HCT116 (cell line): ENCODE results near the gene RCC1. TPM values are rescaled to one million over a fixed set of nuclear protein-coding genes. Genes with fewer than 3 reads are reported as not detected.

Source experiments
- ATAC-seq: fragments of 200-7000 bp; cut with Tn5 transposase; 2 replicates; pipeline ENCODE4 v1.9.1; 2020; ENCODE audit warnings: mild to moderate bottlenecking, moderate library complexity
- BruUV-seq: library from RNA; stranded (reverse); fragments of 400-500 nt; replicated peaks from 2 replicates; lab custom pipeline; 2021; lab: Mats Ljungman, UMichigan
- CTCF ChIA-PET: fragments of 300-600 bp; sonication (Branson Sonifier 250); formaldehyde crosslinking; loops from one replicate; lab custom pipeline; 2021; ENCODE audit warnings: antibody characterized with exemption; lab: Charles Lee
- POLR2A ChIA-PET: fragments of 300-600, 350-600 bp; sonication (Branson Sonifier 250); formaldehyde crosslinking; loops from one replicate; lab custom pipeline; 2021; ENCODE audit warnings: antibody characterized with exemption; lab: Charles Lee
- RAD21 ChIA-PET, 2 experiments: fragments of 300-600 bp; sonication (Branson Sonifier 250); formaldehyde crosslinking; loops; one replicate each; lab custom pipeline; 2023; ENCODE audit warnings: low total read pairs in 2 of 2; ENCODE audit not compliant: uncharacterized antibody in 2 of 2, unreplicated experiment in 2 of 2, low non-redundant PET in 1 of 2; lab: Charles Lee
- DNase-seq: peaks from one replicate; pipeline ENCODE4 v3.0.0-alpha.2; 2010; ENCODE audit warnings: low read depth, low spot score
- H2AFZ ChIP-seq: fragments of 200-600 bp; shearing (Covaris generic), sonication (generic); 2 replicates; pipeline ENCODE4 v1.6.1; 2017; ENCODE audit warnings: low read depth, mixed run types, mixed read lengths, antibody characterized with exemption, low read length; ENCODE audit not compliant: poor library complexity, severe bottlenecking
- H3K27ac ChIP-seq: 2 replicates; pipeline ENCODE4 v1.5.1; 2012; ENCODE audit warnings: low read depth, low read length
- H3K27me3 ChIP-seq: fragments of 200-600 bp; sonication (generic); 2 replicates; pipeline ENCODE4 v1.6.1; 2016; ENCODE audit warnings: mixed run types, low read length, mixed read lengths; ENCODE audit not compliant: insufficient read depth
- H3K36me3 ChIP-seq, 2 experiments: fragments of 200-500 bp in 1 of 2; fragments of 200-600 bp in 1 of 2; sonication (Bioruptor generic) in 1 of 2; sonication (generic) in 1 of 2; 2 replicates each; pipeline versions ENCODE4 v1.5.1 to v1.6.1; 2014 to 2016; ENCODE audit warnings: low read length in 2 of 2, inconsistent platforms in 1 of 2, mixed read lengths in 1 of 2, mixed run types in 1 of 2; ENCODE audit not compliant: insufficient read depth in 2 of 2, control insufficient read depth in 1 of 2
- H3K4me1 ChIP-seq, 2 experiments: fragments of 200-600 bp in 1 of 2; sonication (generic) in 1 of 2; 2 replicates each; pipeline versions ENCODE4 v1.5.1 to v1.6.1; 2012 to 2017; ENCODE audit warnings: low read length in 2 of 2, inconsistent platforms in 1 of 2, mild to moderate bottlenecking in 1 of 2, mixed read lengths in 1 of 2, mixed run types in 1 of 2, moderate library complexity in 1 of 2; ENCODE audit not compliant: insufficient read depth in 2 of 2, control insufficient read depth in 1 of 2
- H3K4me2 ChIP-seq: fragments of 200-600 bp; sonication (generic); 2 replicates; pipeline ENCODE4 v1.6.1; 2017; ENCODE audit warnings: mixed run types, low read length, mixed read lengths
- H3K4me3 ChIP-seq, 2 experiments: fragments of 200-600 bp in 1 of 2; sonication (generic) in 1 of 2; replicated peaks in 1 of 2; 2 replicates each; pipeline ENCODE4 v1.5.1; 2011 to 2016; ENCODE audit warnings: low read length in 2 of 2, control low read depth in 1 of 2, low read depth in 1 of 2, mild to moderate bottlenecking in 1 of 2, mixed read lengths in 1 of 2, mixed run types in 1 of 2
- H3K79me2 ChIP-seq: fragments of 200-600 bp; sonication (generic); 2 replicates; pipeline ENCODE4 v1.6.1; 2017; ENCODE audit warnings: mild to moderate bottlenecking, mixed run types, low read length, moderate library complexity, mixed read lengths; ENCODE audit not compliant: insufficient read depth
- H3K9ac ChIP-seq: fragments of 200-600 bp; sonication (generic); 2 replicates; pipeline ENCODE4 v1.6.1; 2016; ENCODE audit warnings: low read length, mixed read lengths
- H3K9me2 ChIP-seq: fragments of 200-600 bp; sonication (generic), shearing (Covaris generic); 2 replicates; pipeline ENCODE4 v1.6.1; 2017; ENCODE audit warnings: mixed run types, mild to moderate bottlenecking, moderate library complexity; ENCODE audit not compliant: insufficient read depth
- H3K9me3 ChIP-seq, 2 experiments: fragments of 200-500 bp in 1 of 2; fragments of 200-600 bp in 1 of 2; sonication (Bioruptor generic) in 1 of 2; sonication (generic) in 1 of 2; 2 replicates each; pipeline ENCODE4 v1.6.1; 2014 to 2017; ENCODE audit warnings: low read length in 2 of 2, mixed read lengths in 2 of 2, inconsistent platforms in 1 of 2, low read depth in 1 of 2, mild to moderate bottlenecking in 1 of 2, mixed run types in 1 of 2, moderate library complexity in 1 of 2; ENCODE audit not compliant: control insufficient read depth in 1 of 2, insufficient read depth in 1 of 2
- H4K20me1 ChIP-seq: fragments of 200-600 bp; sonication (generic), shearing (Covaris generic); 2 replicates; pipeline ENCODE4 v1.6.1; 2017; ENCODE audit warnings: mixed run types, mild to moderate bottlenecking, moderate library complexity; ENCODE audit not compliant: insufficient read depth
- CBX3 ChIP-seq: IDR thresholded peaks from 2 replicates; pipeline ENCODE4 v1.6.1; 2012; ENCODE audit warnings: low read depth
- CEBPB ChIP-seq: IDR thresholded peaks from 2 replicates; pipeline ENCODE4 v1.6.1; 2012; ENCODE audit warnings: low read depth
- ELF1 ChIP-seq: IDR thresholded peaks from 2 replicates; pipeline ENCODE4 v1.6.1; 2012; ENCODE audit warnings: low read depth, borderline replicate concordance
- EZH2 ChIP-seq: fragments of 200-600 bp; sonication (generic); IDR thresholded peaks from 2 replicates; pipeline ENCODE4 v1.6.1; 2017; ENCODE audit warnings: antibody characterized with exemption, mixed run types
- JUND ChIP-seq: IDR thresholded peaks from 2 replicates; pipeline ENCODE4 v1.6.1; 2012
- POLR2A ChIP-seq: IDR thresholded peaks from 2 replicates; pipeline ENCODE4 v1.7.0; 2011; ENCODE audit warnings: borderline replicate concordance; ENCODE audit not compliant: insufficient read depth, insufficient read length; ENCODE audit errors: extremely low read depth
- RAD21 ChIP-seq: IDR thresholded peaks from 2 replicates; pipeline ENCODE4 v1.6.1; 2012; ENCODE audit warnings: low read depth, mild to moderate bottlenecking
- SRF ChIP-seq: IDR thresholded peaks from 2 replicates; pipeline ENCODE4 v1.6.1; 2012; ENCODE audit warnings: low read depth
- YY1 ChIP-seq: IDR thresholded peaks from 2 replicates; pipeline ENCODE4 v1.6.1; 2011; ENCODE audit warnings: low read length, low read depth, moderate library complexity, mild to moderate bottlenecking; ENCODE audit not compliant: insufficient replicate concordance; ENCODE audit errors: extremely low read depth
- ZNF274 ChIP-seq: fragments of 200-500 bp; sonication (Bioruptor generic); IDR thresholded peaks from 2 replicates; pipeline ENCODE4 v1.6.1; 2014; ENCODE audit warnings: mild to moderate bottlenecking, low read depth, low read length, inconsistent platforms
- intact Hi-C: fragments of 100-400 bp; cut with micrococcal nuclease; formaldehyde crosslinking; loops from 2 replicates; pipeline ENCODE4 v1.10.0; 2022
- total RNA-seq: library from RNA; stranded (reverse); gene quantifications from one replicate; pipeline ENCODE4 v1.2.1, GENCODE V29; 2021; ENCODE audit not compliant: unreplicated experiment
- TF ChIP-seq, protein P1 (sequence below): IDR thresholded peaks from 2 replicates; pipeline ENCODE4 v1.6.1; 2011; ENCODE audit warnings: mild to moderate bottlenecking, low read length, moderate library complexity; ENCODE audit not compliant: insufficient replicate concordance; ENCODE audit errors: extremely low read depth
- TF ChIP-seq, protein P2 (sequence below): IDR thresholded peaks from 2 replicates; pipeline ENCODE4 v1.6.1; 2012

Gene RCC1
- total RNA-seq, 1 experiment from 2014 or later: 124 TPM

DNA sequence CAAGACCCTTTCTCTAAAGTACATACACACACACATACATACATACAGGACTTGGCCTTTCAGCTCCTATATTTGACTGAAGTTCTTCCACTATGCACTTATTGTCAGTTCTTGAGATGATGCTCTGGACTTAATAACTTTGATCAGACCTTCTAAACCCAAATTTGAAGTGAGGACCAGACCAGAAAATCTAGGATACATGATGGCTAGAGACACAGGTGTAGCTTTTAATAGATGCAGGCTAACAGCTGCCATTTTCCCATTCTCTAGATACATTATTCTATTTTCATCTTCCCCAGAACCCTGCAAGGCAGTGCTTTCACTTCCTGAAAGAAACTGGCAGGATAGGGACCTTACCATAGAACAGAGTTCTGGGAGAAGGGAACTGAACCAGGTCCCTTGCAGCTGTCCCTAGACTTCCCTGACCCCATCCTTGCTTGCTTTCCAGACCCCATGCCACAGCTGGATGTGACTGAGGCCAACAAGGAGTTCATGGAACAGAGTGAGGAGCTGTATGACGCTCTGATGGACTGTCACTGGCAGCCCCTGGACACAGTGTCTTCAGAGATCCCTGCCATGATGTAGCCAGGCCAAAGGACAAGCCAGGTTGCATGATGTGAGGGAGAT is 71.3 kb downstream of the RCC1 start:
- ChIA-PET POLR2A (interaction anchor here (1.0 to 2.0 kb wide), 3 partner anchors 12 to 53 kb away, joined by 3 to 7 read pairs (median 3); partner anchors contain the start of gene TRNAU1AP), RAD21 (no interaction called here), CTCF (interaction anchor here (1.4 kb wide), 1 partner anchor 26 kb away, joined by 4 read pairs; no protein-coding TSS in a partner anchor)
- Histone ChIP-seq H3K4me3 (no peak overlapping the region), H4K20me1 (peaks cover 29% of the 10 kb centered on the region; the same call in 1 of the 2 replicates), H3K36me3 (peaks cover 23 to 41% of the 10 kb centered on the region in 2 experiments; a peak in 3 of 4 replicates), H3K9me3 (no peaks in the 10 kb centered on the region), H3K79me2 (peaks cover 31% of the 10 kb centered on the region), H3K27me3 (no peaks in the 10 kb centered on the region), H3K4me2 (no peak overlapping the region), H3K9me2 (no peaks in the 10 kb centered on the region), H3K27ac (peak overlapping the region; percentile 32; the same call in 1 of the 2 replicates), H3K9ac (no peak overlapping the region), H2AFZ (no peak overlapping the region), H3K4me1 (peaks cover 9 to 21% of the 10 kb centered on the region in 2 experiments; a peak in 3 of 4 replicates)
- no peak for DNase-seq
- intact Hi-C loops: no loop called here
- ATAC-seq: peak; percentile 39
- TF ChIP-seq JUND: no peak; the same call in 1 of the 2 replicates
- peak; percentile 72 for TF ChIP-seq POLR2A
- TF ChIP-seq CBX3: 0 out of 2 replicates have a peak, but pooled peaks have one; percentile 9
- BruUV-seq: no TSS peak

DNA sequence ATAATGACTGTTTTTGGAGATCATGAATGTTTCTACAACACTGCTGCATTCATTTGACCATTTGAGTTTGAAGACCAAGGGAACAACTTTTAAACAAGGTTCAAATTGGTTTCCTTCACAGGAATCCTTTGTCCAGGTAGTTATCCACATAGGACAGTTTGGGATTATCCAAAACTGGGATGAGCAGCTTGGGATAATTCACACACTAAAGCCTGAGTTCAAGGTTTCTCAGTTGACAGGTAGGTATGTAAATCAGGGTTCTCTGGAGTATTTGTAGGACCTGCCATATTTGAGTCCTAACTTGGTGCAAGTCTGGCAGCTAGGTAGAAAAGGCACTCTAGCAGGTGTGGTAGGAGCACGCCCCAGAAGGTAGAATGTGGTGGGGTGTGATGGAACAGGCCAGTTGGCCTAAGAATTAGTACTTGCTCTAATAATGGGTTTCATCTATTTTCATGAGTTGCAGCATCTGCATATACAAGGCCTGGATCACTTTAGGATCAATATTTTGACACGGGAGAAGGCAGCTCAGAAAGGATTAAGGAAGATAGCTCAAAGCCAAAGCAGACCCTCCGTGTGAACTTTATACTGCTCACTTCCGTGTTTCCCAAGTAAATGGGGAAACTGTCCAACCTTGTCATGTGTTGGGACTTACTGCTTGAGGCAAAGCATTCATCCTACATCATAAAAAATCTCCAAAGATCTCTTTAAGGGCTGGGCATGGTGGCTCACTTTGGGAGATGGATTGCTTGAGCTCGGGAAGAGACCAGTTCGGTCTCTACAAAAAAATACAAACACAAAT is 72.1 kb downstream of the RCC1 start:
- Histone ChIP-seq H3K79me2 (peaks cover 32% of the 10 kb centered on the region), H3K9me2 (no peaks in the 10 kb centered on the region), H3K9ac (no peak overlapping the region), H3K4me3 (no peak overlapping the region), H3K4me1 (peaks cover 9 to 26% of the 10 kb centered on the region in 2 experiments; a peak in 3 of 4 replicates), H2AFZ (no peak overlapping the region), H3K36me3 (peaks cover 23 to 40% of the 10 kb centered on the region in 2 experiments; a peak in 3 of 4 replicates), H3K4me2 (no peak overlapping the region), H3K9me3 (no peaks in the 10 kb centered on the region), H3K27me3 (no peaks in the 10 kb centered on the region), H3K27ac (peak overlapping the region; percentile 32; the same call in 1 of the 2 replicates), H4K20me1 (peaks cover 29% of the 10 kb centered on the region; the same call in 1 of the 2 replicates)
- BruUV-seq: no TSS peak
- POLR2A ChIA-PET: interaction anchor here (0.5 to 2.1 kb wide), 8 partner anchors 9 to 357 kb away, joined by 3 to 7 read pairs (median 3); partner anchors contain the start of gene TRNAU1AP
- intact Hi-C loops: no loop called here
- DNase-seq: no peak
- CTCF ChIA-PET: interaction anchor here (1.4 kb wide), 1 partner anchor 25 kb away, joined by 4 read pairs; no protein-coding TSS in a partner anchor
- peak; percentile 16 for ATAC-seq
- RAD21 ChIA-PET: no interaction called here
- TF ChIP-seq EZH2 (no peak), CEBPB (0 out of 2 replicates have a peak, but pooled peaks have one; percentile 18), SRF (no peak), YY1 (no peak), ZNF274 (no peak), RAD21 (peak; percentile 14; the same call in 1 of the 2 replicates), ELF1 (no peak; the same call in 1 of the 2 replicates)
- TF ChIP-seq, protein P1, sequence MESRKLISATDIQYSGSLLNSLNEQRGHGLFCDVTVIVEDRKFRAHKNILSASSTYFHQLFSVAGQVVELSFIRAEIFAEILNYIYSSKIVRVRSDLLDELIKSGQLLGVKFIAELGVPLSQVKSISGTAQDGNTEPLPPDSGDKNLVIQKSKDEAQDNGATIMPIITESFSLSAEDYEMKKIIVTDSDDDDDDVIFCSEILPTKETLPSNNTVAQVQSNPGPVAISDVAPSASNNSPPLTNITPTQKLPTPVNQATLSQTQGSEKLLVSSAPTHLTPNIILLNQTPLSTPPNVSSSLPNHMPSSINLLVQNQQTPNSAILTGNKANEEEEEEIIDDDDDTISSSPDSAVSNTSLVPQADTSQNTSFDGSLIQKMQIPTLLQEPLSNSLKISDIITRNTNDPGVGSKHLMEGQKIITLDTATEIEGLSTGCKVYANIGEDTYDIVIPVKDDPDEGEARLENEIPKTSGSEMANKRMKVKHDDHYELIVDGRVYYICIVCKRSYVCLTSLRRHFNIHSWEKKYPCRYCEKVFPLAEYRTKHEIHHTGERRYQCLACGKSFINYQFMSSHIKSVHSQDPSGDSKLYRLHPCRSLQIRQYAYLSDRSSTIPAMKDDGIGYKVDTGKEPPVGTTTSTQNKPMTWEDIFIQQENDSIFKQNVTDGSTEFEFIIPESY: no peak
- TF ChIP-seq, protein P2, sequence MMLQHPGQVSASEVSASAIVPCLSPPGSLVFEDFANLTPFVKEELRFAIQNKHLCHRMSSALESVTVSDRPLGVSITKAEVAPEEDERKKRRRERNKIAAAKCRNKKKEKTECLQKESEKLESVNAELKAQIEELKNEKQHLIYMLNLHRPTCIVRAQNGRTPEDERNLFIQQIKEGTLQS: no peak
